GM12878 (cell line): ENCODE results near the gene ACAD11. TPM values are rescaled to one million over a fixed set of nuclear protein-coding genes. Genes with fewer than 3 reads are reported as not detected.

Experiments
- polyA plus RNA-seq, 11 experiments: library from polyadenylated mRNA; depleted of rRNA in 4 of 11; unstranded in 6 of 11; stranded (reverse) in 5 of 11; fragments of >200 nt; fragmentation: Nextera tagmentation in 4 of 11; fragmentation: Illumina TruSeq in 1 of 11; extraction: Ambion mirVana in 4 of 11; extraction: Trizol in 1 of 11; gene quantifications; 1 replicate in 1 of 11; 2 replicates in 10 of 11; pipeline versions ENCODE4 v1.2.1 to v1.2.3, GENCODE V29; 2011 to 2016; ENCODE audit warnings: inconsistent platforms in 2 of 11, missing spikeins in 2 of 11, low read depth in 1 of 11
- total RNA-seq, 4 experiments: library from RNA; depleted of rRNA in 3 of 4; stranded (reverse); fragments of >200 nt in 3 of 4; fragmentation: Illumina TruSeq in 1 of 4; extraction: Trizol in 1 of 4; gene quantifications; 2 replicates each; pipeline versions ENCODE4 v1.2.1 to v1.2.3, GENCODE V29; 2013 to 2021

The ACAD11 gene
- total and polyA plus RNA-seq, 10 of the 15 experiments (the other 5 are each of a cell fraction or from before 2014, with no cell fraction given): 2.4 to 15.9 (median 10.4) TPM

Other genes with a start within 250 kb of the ACAD11 start
- 26.2 and 30.5 TPM in 2 replicates for gene DNAJC13, start 242.3 kb downstream of the ACAD11 start, total RNA-seq (2014; rRNA removed)
- 33.2 and 33.9 TPM in 2 replicates for gene DNAJC13, start 242.3 kb downstream of the ACAD11 start, total RNA-seq (2014; rRNA removed; fragmentation: Illumina TruSeq; extraction: Trizol)
- gene DNAJC13, start 242.3 kb downstream of the ACAD11 start, total RNA-seq (2021): 28.1 and 28.2 TPM in 2 replicates
- 19.5 and 25.0 TPM in 2 replicates for gene DNAJC13, start 242.3 kb downstream of the ACAD11 start, polyA plus RNA-seq (2011; rRNA removed)
- gene DNAJC13, start 242.3 kb downstream of the ACAD11 start, polyA plus RNA-seq (2014; fragmentation: Illumina TruSeq; extraction: Trizol): 24.1 and 29.8 TPM in 2 replicates
- gene DNAJC13, start 242.3 kb downstream of the ACAD11 start, polyA plus RNA-seq (2014; fragmentation: Nextera tagmentation; extraction: Ambion mirVana): 1 to 10 TPM; 8.3 to 8.7 TPM
- 12.0 and 14.5 TPM in 2 replicates for gene DNAJC13, start 242.3 kb downstream of the ACAD11 start, polyA plus RNA-seq (2014; rRNA removed)
- 10 to 100 TPM; 11.9 to 13.8 TPM for gene DNAJC13, start 242.3 kb downstream of the ACAD11 start, polyA plus RNA-seq (2016; fragmentation: Nextera tagmentation; extraction: Ambion mirVana)
- 0.06 and 0.16 TPM in 2 replicates for gene ACKR4, start 62.5 kb downstream of the ACAD11 start, total RNA-seq (2014; rRNA removed)
- gene ACKR4, start 62.5 kb downstream of the ACAD11 start, total RNA-seq (2014; rRNA removed; fragmentation: Illumina TruSeq; extraction: Trizol): 0.18 and 0.27 TPM in 2 replicates
- 0.10 TPM in 1 of 2 replicates, not detected in the other for gene ACKR4, start 62.5 kb downstream of the ACAD11 start, total RNA-seq (2021)
- 0.06 and 0.07 TPM in 2 replicates for gene ACKR4, start 62.5 kb downstream of the ACAD11 start, polyA plus RNA-seq (2011; rRNA removed)
- 0.21 and 0.27 TPM in 2 replicates for gene ACKR4, start 62.5 kb downstream of the ACAD11 start, polyA plus RNA-seq (2014; fragmentation: Illumina TruSeq; extraction: Trizol)
- under 1 TPM; 0.15 to 0.18 TPM for gene ACKR4, start 62.5 kb downstream of the ACAD11 start, polyA plus RNA-seq (2014; fragmentation: Nextera tagmentation; extraction: Ambion mirVana)
- 0.22 and 0.40 TPM in 2 replicates for gene ACKR4, start 62.5 kb downstream of the ACAD11 start, polyA plus RNA-seq (2014; rRNA removed)
- gene ACKR4, start 62.5 kb downstream of the ACAD11 start, polyA plus RNA-seq (2016; fragmentation: Nextera tagmentation; extraction: Ambion mirVana): under 1 TPM; 0.06 to 0.08 TPM
- 51.0 and 53.8 TPM in 2 replicates for gene UBA5, start 520 bp upstream of the ACAD11 start, total RNA-seq (2014; rRNA removed)
- gene UBA5, start 520 bp upstream of the ACAD11 start, total RNA-seq (2014; rRNA removed; fragmentation: Illumina TruSeq; extraction: Trizol): 29.2 and 29.4 TPM in 2 replicates
- 31.9 and 33.6 TPM in 2 replicates for gene UBA5, start 520 bp upstream of the ACAD11 start, total RNA-seq (2021)
- gene UBA5, start 520 bp upstream of the ACAD11 start, polyA plus RNA-seq (2011; rRNA removed): 62.1 and 91.4 TPM in 2 replicates
- gene UBA5, start 520 bp upstream of the ACAD11 start, polyA plus RNA-seq (2014; fragmentation: Illumina TruSeq; extraction: Trizol): 33.8 and 41.1 TPM in 2 replicates
- gene UBA5, start 520 bp upstream of the ACAD11 start, polyA plus RNA-seq (2014; fragmentation: Nextera tagmentation; extraction: Ambion mirVana): 10 to 100 TPM; 10.2 to 16.7 TPM
- 53.6 and 55.5 TPM in 2 replicates for gene UBA5, start 520 bp upstream of the ACAD11 start, polyA plus RNA-seq (2014; rRNA removed)
- 10 to 100 TPM; 54.5 to 60.0 TPM for gene UBA5, start 520 bp upstream of the ACAD11 start, polyA plus RNA-seq (2016; fragmentation: Nextera tagmentation; extraction: Ambion mirVana)
- gene NPHP3, start 62.6 kb upstream of the ACAD11 start, total RNA-seq (2014; rRNA removed): 3.4 and 4.4 TPM in 2 replicates
- 2.9 and 3.5 TPM in 2 replicates for gene NPHP3, start 62.6 kb upstream of the ACAD11 start, total RNA-seq (2014; rRNA removed; fragmentation: Illumina TruSeq; extraction: Trizol)
- gene NPHP3, start 62.6 kb upstream of the ACAD11 start, total RNA-seq (2021): 3.0 and 3.4 TPM in 2 replicates
- gene NPHP3, start 62.6 kb upstream of the ACAD11 start, polyA plus RNA-seq (2011; rRNA removed): 11.7 and 17.5 TPM in 2 replicates
- 4.0 and 4.9 TPM in 2 replicates for gene NPHP3, start 62.6 kb upstream of the ACAD11 start, polyA plus RNA-seq (2014; fragmentation: Illumina TruSeq; extraction: Trizol)
- under 1 TPM; 0.84 to 0.95 TPM for gene NPHP3, start 62.6 kb upstream of the ACAD11 start, polyA plus RNA-seq (2014; fragmentation: Nextera tagmentation; extraction: Ambion mirVana)
- 2.3 and 3.5 TPM in 2 replicates for gene NPHP3, start 62.6 kb upstream of the ACAD11 start, polyA plus RNA-seq (2014; rRNA removed)
- 1 to 10 TPM; 1.9 to 2.1 TPM for gene NPHP3, start 62.6 kb upstream of the ACAD11 start, polyA plus RNA-seq (2016; fragmentation: Nextera tagmentation; extraction: Ambion mirVana)